Stimulated activated CD8-positive, alpha-beta memory T cell treated with anti-CD3 and anti-CD28 coated beads, Interleukin-7, amount 100 ng/mL, for 4 hours (primary cell): ENCODE results near the gene TMED8.
"Not testable (repeated sequence)": the region's sequence is repeated elsewhere in the genome, so short reads cannot be mapped to it uniquely, and the experiment has no call there.

Source experiments
- DNase-seq, 2 donors: peaks; one replicate each; pipeline ENCODE4 v3.0.0-alpha.2; 2020; ENCODE audit warnings: low read depth in 2 of 2

Gene TMED8, protein sequence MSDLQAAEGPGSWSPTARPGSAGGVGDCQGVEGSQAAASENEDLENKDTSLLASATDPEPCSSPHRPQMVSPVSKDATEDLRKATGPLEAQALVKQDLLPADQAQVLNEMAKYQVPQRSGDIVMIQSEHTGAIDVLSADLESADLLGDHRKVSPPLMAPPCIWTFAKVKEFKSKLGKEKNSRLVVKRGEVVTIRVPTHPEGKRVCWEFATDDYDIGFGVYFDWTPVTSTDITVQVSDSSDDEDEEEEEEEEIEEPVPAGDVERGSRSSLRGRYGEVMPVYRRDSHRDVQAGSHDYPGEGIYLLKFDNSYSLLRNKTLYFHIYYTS

DNA sequence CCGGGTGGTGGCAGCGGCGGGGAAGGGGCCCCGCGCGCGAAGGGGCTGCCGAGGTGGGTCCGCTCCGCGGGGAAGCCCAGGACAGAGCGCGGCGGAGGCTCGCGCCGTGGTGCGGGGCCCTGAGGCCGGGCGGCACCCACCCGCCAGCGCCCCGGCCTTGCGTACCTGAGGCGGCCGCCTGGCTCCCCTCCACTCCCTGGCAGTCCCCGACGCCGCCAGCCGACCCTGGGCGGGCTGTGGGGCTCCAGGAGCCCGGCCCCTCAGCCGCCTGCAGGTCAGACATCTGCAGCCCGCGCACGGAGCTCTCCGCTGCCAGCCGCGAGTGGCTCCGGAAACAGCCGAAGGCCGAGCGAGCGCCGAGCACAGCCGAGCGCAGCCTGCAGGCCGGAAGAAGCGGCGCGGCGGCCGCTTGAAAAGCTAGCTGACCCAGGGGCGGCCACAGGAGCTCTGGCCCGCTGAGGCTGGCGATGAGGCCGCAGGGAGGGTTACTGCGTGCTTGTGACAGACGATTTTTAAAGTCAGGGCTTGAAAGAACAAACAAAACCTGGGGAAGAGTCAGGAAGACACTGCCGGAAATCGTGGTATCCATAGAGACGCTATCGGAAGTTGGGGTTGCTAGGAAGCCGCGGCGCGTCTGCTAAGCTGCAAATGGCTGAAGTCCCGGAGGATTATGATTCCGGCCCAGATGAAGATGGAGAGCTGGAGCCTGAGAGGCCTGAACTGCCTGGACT, at the start of gene TMED8, which contains the start of gene SAMD15:
TMED8 (minus strand) TSS at position 324 of the 731 bp plus-strand sequence; CDS start at position 283, 41 bp downstream.
SAMD15 (plus strand) TSS at position 609 of the 731 bp plus-strand sequence; CDS start at position 649, 40 bp downstream.
- peak; percentile 42 to 78 for DNase-seq

GRCh38 chr14:77426396-77426795, 49.5 kb upstream of the TMED8 start:
- no peak for DNase-seq

GRCh38 chr14:77424862-77425261, 48.0 kb upstream of the TMED8 start:
- no peak for DNase-seq

- DNase-seq = no peak
Measured at GRCh38 chr14:77423423-77423822, 46.5 kb upstream of the TMED8 start, which contains the start of gene NOXRED1. NOXRED1 (minus strand) TSS chr14:77423523; CDS start chr14:77422889, 634 bp downstream.

DNA sequence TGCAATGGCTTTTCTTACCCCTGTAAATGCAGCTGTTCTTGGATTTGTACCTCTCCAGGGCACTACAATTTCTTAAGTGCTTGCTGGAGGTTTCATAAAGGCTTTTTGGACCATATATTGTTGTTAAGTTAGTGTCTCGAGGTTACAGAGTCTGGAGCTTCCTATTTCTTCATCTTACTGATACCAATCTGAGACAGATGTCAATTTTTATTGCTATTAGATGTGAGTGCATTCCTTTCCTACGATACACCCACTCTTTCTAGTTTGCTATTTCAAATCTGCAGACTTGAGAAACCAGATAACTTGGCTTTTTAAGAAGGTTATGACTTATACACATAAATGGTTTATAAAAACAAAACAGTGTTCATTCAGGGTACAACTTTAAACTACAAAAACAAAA, 44.3 kb upstream of the TMED8 start:
- no peak for DNase-seq

DNA sequence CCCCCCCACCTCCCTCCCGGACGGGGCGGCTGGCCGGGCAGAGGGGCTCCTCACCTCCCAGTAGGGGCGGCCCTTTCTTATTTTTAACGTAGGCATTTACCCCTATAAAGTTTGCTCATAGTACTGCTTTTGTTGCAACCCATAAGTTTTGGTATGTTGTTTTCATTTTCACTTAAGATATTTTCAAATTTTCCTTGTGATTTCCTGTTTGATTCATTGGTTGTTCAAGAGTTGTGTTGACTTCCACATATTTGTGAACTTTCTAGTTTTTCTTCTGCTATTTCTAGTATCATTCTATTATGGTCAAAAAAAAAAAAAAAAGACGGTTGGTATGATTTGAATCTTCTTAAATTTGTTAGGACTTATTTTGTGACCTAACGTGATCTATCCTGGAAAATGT, 39.9 kb upstream of the TMED8 start:
- no peak for DNase-seq

- DNase-seq = not testable (repeated sequence)
Measured at GRCh38 chr14:77416098-77416497, 39.2 kb upstream of the TMED8 start.

DNA sequence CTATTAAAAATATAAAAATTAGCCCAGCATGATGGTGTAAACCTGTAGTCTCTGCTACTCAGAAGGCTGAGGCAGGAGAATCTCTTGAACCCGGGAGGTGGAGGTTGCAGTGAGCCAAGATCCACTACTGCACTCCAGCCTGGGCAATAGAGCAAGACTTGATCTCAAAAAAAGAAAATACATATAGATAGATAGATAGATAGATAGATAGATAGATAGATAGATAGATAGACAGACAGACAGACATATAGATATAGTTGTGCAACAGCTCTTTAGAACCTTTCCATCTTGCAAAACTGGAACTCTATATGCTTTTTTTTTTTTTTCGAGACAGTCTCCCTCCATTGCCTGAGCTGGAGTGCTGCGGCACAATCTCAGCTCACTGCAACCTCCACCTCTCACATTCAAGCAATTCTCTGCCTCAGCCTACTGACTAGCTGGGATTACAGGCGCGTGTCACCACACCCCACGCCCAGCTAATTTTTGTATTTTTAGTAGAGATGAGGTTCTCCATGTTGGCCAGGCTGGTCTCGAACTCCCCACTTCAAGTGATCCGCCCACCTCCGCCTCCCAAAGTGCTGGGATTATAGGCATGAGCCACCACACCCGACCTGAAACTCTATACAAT, 38.6 kb upstream of the TMED8 start:
- DNase-seq = not testable (repeated sequence)

GRCh38 chr14:77409131-77409533, 32.2 kb upstream of the TMED8 start:
- DNase-seq = no peak

DNA sequence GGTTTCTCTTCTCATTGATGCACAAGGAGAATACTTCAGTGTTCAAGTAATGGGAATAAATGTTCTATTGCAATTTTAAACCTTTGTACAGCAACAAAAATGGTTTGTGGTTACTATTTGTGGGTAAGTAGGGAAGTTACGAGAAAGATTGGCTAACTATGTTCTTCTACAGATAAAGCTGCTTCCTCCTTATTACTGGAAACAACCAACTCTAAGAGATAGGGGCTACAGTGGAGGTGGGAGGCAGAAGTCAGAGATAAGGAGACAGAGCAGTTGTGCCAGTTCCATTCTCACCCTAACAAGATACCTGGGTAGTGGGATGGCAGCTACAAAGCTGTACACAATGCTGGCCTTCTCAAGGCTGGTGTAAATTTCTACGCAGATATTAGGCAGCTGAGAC, 30.3 kb upstream of the TMED8 start:
- no peak for DNase-seq

DNA sequence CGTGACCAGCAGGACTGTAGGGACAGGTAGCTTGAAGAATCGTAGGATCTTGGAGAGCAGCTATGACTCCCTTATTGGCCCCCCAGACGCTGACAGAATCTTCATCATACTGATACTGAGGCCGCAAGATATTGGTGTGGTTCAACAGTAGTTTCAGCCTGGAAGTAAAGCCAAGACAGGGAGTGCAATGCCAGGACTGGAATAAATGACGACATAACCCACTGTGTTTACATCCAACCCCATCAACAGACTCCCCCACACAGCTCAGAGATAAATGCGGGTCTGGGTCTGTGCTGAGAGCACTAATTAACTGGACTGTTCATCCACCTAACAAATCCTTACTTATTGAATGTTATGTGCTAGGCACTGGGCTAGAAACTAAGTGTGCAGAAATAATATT, 29.8 kb upstream of the TMED8 start:
- DNase-seq = no peak

DNA sequence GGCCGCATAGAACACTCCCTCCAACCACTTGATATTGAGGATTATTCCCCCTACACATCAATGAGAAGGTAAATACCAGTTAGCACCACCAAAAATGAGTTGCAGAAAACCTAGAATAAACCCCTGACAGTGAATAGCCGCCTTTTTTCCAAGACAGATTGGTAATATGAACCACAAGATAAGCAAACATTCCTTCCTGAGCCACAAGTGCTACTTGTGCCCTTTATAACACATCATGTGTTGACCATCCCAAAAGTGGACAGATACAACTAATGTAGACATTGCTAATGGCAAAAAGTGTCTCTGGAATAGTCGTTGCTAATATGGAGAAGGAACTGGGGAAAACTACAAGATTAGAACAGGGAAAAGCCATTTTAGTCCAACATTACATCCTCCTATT, 29.2 kb upstream of the TMED8 start:
- no peak for DNase-seq

- no peak for DNase-seq
Measured at GRCh38 chr14:77403768-77404167, 26.9 kb upstream of the TMED8 start.

DNA sequence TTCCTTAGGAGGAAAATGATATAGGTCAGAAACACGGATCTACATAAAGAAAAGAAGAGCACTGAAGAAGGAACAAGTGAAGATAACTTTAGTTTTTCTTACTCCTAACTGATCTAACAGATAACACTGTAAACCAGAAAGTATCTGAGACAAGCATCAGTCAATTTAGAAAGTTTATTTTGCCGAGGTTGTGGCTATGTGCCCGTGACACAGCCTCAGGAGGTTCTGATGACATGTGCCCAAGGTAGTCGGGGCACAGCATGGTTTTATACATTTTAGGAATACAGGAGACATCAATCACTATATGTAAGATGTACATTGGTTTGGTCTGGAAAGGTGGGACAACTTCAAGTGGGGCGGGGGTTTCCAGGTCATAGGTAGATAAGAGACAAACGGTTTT, 23.3 kb upstream of the TMED8 start:
- DNase-seq = no peak

- no peak for DNase-seq
Measured at GRCh38 chr14:77390188-77390587, 13.3 kb upstream of the TMED8 start.

- DNase-seq = no peak
Measured at GRCh38 chr14:77378701-77379100, 1.8 kb upstream of the TMED8 start.

DNA sequence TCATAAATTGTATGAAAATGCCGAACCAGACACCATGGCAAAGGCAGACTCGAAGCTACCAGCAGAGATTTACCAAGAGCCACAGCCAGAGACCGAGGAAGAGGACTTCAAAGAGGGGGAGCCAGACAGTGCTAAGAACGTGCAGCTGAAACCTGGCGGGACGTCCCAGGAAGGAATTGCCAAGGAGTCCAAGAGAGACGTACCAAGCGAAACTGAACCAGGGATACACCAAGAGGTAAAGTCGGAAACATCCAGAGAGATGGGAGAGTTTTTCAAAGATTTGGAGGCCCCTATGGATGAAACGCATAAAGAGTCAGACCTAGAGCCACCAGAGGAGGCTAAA, 579 bp upstream of the TMED8 start:
- DNase-seq = no peak

DNA sequence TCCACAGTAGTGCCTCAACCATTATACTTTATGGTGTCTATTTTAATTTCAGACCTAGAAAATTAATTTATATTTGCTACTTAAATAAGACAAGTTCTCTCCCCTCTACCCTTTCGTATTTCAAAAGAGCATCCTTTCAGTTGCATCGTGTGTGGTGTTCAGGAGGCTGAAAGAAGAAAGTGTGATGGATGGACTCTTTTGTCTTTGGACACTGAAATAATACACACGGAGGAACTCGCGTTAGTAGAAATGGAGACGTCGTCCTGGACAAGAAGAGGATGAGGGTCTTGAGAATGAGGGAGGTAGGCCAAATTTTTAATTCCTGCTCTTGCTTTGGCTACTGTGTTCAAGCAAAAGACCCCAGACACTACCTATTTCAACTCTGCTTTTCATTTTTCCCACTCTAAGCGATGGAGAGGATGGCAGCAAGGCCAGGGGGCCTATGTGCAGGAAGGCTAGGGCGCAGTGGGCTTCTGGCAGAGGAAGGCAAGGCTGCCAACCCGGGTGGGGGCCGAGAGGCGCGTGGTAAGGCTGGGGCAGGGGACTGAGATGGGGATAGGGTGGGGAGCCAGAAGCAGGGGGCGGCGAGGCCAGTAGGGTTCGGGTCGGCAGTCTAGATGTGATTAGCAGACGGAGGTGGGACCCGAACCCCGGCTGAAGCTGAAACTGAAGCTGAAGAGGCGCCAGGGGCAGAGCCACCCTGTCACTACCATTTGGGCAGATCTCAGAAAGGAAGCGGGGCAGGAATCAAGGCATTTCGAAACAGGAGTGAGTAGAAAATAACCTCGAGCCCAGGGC, 722 bp downstream of the TMED8 start:
- peak in 1 of 2 donors; percentile 8 for DNase-seq

DNA sequence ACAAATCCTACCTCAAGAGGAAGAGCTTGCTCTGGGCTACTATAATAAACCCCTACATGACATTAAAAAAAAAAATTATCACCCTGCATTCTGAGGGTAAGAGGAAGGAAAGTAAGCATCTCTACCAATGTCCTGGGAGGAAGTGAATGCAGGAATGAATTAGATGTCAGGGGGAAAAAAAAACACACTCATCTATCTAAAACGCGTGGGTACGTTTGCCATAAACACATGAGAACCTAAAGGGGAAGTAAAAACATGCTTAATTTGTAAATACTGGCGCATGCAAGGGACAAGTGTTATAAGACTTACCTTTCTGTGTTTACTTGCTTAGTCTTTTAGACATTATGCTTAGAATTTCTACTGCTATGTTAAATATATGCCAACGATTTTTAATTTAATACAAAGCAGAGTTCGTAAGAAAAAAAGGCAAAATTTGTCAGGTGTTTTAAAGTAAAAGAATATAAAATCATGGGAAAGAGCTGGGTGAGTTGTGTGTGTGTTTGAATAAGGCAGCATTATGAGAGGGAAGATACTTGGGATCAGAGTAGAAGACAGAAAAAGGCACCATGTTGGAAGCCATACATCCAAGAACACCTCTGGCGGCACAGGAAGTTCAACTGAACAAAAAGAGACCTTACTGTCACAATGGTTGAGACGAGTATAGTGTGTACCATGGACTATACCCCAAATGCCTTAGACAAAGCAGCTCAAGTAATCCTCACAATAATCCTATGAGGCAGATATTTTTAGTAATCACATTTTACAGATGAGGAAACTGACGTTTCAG, 1.5 kb downstream of the TMED8 start:
- DNase-seq = no peak

GRCh38 chr14:77372304-77372841, 4.5 kb downstream of the TMED8 start:
- DNase-seq = no peak

DNA sequence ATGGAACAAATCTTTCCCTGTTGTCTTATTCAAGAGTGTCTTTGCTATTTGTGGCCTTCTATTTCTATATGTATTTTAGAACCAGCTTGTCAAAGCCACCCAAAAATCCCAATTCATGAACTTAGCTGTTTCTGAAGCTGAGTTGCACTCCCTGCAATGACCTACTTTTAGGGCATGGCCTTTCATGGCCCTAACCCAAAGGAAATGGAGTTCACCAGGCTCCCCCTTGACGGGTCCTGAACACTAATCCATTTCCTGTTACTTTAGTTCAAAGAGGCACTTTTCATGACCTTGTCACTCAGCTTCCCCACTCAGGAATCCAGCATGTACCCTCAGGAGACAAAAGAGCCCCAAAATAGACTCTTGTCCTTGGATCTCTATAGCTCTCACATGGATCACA, 7.6 kb downstream of the TMED8 start:
- no peak for DNase-seq
